ENCODE measurements around the gene TBX15. TPM values are rescaled to one million over a fixed set of nuclear protein-coding genes. Genes with fewer than 3 reads are reported as not detected.

TBX15 gene
- total RNA-seq, 1 donor from 2014 or later, result 0.07 TPM

DNA sequence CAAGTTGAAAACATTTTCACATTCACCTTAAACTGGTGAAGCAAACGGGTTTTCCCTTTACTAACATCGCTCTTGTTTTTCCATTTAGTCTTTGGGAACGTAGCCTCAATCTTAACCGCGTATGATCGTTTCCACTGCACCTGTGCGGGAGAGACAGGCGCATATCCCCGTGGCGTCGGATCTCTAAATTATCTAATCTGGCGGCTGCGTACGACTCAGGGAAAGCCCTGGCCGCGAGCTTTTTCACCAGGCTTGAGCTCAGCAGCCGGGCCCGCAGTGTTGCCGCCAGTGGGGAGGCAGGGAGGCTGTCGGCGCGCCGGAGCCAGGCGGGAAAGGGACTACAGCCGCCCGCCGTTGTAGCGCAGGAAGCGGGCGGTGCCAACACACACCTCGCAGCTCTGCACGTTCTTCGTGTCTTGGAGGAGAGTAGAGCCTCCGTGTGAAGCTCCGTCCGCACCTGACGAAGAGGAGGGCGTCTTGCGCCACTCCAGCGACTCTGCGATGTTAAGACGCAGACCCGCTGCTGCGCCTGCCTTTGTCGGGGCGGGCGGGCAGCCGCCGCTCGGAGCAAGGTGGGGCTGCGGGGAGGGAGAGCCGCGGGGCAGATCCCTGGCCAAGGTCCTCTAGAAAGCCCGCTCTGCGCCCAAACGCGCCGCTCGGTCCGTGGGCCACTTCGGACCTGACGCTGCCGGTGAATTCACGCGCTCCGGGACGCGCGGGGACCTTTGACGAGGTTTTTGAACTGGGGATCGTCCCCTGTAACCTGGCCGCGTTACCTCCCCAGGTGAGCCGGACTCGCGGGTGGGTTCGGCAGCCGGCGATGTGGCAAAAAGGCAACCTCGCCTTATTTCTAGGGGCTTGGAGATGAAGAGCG is 18.5 kb upstream of the TBX15 start:
- no peak overlapping the region for H3K4me3 ChIP-seq (ENCODE audit: insufficient read depth, low read depth, low read length)

GRCh38 chr1:119005724-119006405 is 17.7 kb upstream of the TBX15 start:
- no peak overlapping the region for H3K4me2 ChIP-seq (ENCODE audit: low read length)
- Mint-ChIP-seq H3K36me3 (ENCODE audit: low read depth, unreplicated experiment) (no peaks in the 10 kb centered on the region), H3K9me3 (ENCODE audit: unreplicated experiment) (peaks cover 23% of the 10 kb centered on the region), H3K27me3 (ENCODE audit: low read depth, unreplicated experiment) (peaks cover 53% of the 10 kb centered on the region), H3K4me3 (ENCODE audit: unreplicated experiment) (no peak overlapping the region), H3K4me1 (ENCODE audit: low read depth, unreplicated experiment) (peaks cover 25% of the 10 kb centered on the region), H3K27ac (ENCODE audit: unreplicated experiment) (no peak overlapping the region)
- H3K36me3 ChIP-seq (ENCODE audit: insufficient read depth, low read length), result no peaks in the 10 kb centered on the region
- peaks cover 69% of the 10 kb centered on the region for H3K27me3 ChIP-seq (ENCODE audit: insufficient read depth, low read length)
- peaks cover 7% of the 10 kb centered on the region for H3K9me3 ChIP-seq (ENCODE audit: insufficient read depth, low read depth, low read length)
- no peaks in the 10 kb centered on the region for H3K79me2 ChIP-seq (ENCODE audit: insufficient read depth, low read length)
- no peak overlapping the region for H2AFZ ChIP-seq (ENCODE audit: low read depth, low read length)
- H3K27ac ChIP-seq (ENCODE audit: low read depth, low read length), result no peak overlapping the region
- no peak overlapping the region for H3K4me3 ChIP-seq (ENCODE audit: insufficient read depth, low read depth, low read length)
- DNase-seq (ENCODE audit: low read depth) (no peak), FAIRE-seq (no peak)
- H3K4me1 ChIP-seq (ENCODE audit: insufficient read depth, low read length), result peaks cover 31% of the 10 kb centered on the region
- no peak overlapping the region for H3K9ac ChIP-seq (ENCODE audit: low read length)
- no peaks in the 10 kb centered on the region for H4K20me1 ChIP-seq (ENCODE audit: insufficient read depth, low read length)
- TF ChIP-seq EZH2 (IDR thresholded peaks at IDR 0.05; ENCODE audit: insufficient read depth, low read length), result no peak
- TF ChIP-seq, protein P1, sequence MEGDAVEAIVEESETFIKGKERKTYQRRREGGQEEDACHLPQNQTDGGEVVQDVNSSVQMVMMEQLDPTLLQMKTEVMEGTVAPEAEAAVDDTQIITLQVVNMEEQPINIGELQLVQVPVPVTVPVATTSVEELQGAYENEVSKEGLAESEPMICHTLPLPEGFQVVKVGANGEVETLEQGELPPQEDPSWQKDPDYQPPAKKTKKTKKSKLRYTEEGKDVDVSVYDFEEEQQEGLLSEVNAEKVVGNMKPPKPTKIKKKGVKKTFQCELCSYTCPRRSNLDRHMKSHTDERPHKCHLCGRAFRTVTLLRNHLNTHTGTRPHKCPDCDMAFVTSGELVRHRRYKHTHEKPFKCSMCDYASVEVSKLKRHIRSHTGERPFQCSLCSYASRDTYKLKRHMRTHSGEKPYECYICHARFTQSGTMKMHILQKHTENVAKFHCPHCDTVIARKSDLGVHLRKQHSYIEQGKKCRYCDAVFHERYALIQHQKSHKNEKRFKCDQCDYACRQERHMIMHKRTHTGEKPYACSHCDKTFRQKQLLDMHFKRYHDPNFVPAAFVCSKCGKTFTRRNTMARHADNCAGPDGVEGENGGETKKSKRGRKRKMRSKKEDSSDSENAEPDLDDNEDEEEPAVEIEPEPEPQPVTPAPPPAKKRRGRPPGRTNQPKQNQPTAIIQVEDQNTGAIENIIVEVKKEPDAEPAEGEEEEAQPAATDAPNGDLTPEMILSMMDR (IDR thresholded peaks at IDR 0.05; ENCODE audit: insufficient read depth, low read depth, low read length), result no peak

More for the DNA sequence above, 18.5 kb upstream of the TBX15 start:
- H3K36me3 ChIP-seq (ENCODE audit: insufficient read depth, low read length), result no peaks in the 10 kb centered on the region
- H3K36me3 Mint-ChIP-seq (ENCODE audit: low read depth, unreplicated experiment), result no peaks in the 10 kb centered on the region
- peaks cover 23% of the 10 kb centered on the region for H3K9me3 Mint-ChIP-seq (ENCODE audit: unreplicated experiment)
- H3K9me3 ChIP-seq (ENCODE audit: insufficient read depth, low read depth, low read length), result peaks cover 7% of the 10 kb centered on the region
- H2AFZ ChIP-seq (ENCODE audit: low read depth, low read length), result no peak overlapping the region
- H3K27ac Mint-ChIP-seq (ENCODE audit: unreplicated experiment), result no peak overlapping the region
- DNase-seq (ENCODE audit: low read depth) (no peak), FAIRE-seq (no peak)
- peaks cover 29% of the 10 kb centered on the region for H3K4me1 ChIP-seq (ENCODE audit: insufficient read depth, low read length)
- H3K9ac ChIP-seq (ENCODE audit: low read length), result no peak overlapping the region
- no peaks in the 10 kb centered on the region for H4K20me1 ChIP-seq (ENCODE audit: insufficient read depth, low read length)
- H3K27me3 Mint-ChIP-seq (ENCODE audit: low read depth, unreplicated experiment), result peaks cover 51% of the 10 kb centered on the region
- H3K79me2 ChIP-seq (ENCODE audit: insufficient read depth, low read length), result no peaks in the 10 kb centered on the region
- H3K4me3 Mint-ChIP-seq (ENCODE audit: unreplicated experiment), result no peak overlapping the region
- H3K27me3 ChIP-seq (ENCODE audit: insufficient read depth, low read length), result peaks cover 62% of the 10 kb centered on the region
- peaks cover 31% of the 10 kb centered on the region for H3K4me1 Mint-ChIP-seq (ENCODE audit: low read depth, unreplicated experiment)
- TF ChIP-seq, protein P1 (IDR thresholded peaks at IDR 0.05; ENCODE audit: insufficient read depth, low read depth, low read length), result no peak
- TF ChIP-seq EZH2 (IDR thresholded peaks at IDR 0.05; ENCODE audit: insufficient read depth, low read length), result peak; percentile 72
- H3K27ac ChIP-seq (ENCODE audit: low read depth, low read length), result no peak overlapping the region
- H3K4me2 ChIP-seq (ENCODE audit: low read length), result peak overlapping the region; percentile 36

Measured in astrocyte (in vitro differentiated cells and primary cell).